ENCODE results near the gene ZNF77.
"Not testable (repeated sequence)": the region's sequence is repeated elsewhere in the genome, so short reads cannot be mapped to it uniquely, and the experiment has no call there.

Gene ZNF77

DNA sequence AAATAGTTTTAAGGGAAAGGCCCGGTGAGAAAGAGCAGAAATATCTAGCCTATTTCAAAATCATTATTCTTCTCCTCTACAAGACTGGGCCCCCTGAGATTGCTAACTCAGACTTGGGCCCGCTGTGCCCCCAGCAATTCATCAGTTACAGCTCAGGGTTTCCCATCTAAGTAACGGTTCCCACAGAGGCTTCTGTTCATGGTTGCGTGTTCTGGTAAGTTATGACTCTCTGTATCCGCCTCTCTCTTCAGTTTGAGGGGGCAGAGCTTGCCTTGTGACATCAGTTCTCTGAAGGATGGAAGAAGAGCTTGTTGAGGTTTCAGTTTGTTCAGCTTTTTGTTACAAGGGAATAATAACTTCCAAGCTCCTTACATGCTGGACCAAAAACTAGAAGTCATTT is 32.5 kb downstream of the ZNF77 start:
- no peak for DNase-seq

DNA sequence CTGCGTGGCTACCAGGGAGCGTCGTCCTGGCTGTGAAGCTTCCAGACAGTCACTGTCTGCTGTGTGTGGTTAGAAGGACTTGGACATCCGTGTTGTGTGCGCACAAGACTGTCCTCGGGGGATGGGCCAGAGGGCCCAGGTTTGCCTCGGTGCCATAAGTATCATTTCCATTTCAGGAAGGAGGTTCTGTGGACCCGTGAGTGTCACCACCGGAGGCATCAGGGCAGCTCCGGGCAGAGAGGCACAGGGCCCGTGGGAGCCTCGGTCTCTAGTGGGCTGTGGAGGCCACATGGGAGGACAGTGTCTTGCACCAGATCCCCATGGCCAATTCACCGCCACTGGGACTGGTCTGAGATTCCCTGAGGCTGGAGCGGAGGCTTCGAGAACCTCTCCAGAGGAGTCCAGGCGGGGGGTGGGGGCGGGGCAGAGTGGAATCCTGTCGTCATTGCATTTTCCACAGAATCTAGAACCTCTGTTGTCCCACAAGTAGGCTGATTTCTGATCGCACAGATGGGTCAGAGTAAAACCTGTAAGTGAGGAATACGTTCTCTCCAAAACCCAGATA is 38.1 kb downstream of the ZNF77 start:
- DNase-seq, result no peak

DNA sequence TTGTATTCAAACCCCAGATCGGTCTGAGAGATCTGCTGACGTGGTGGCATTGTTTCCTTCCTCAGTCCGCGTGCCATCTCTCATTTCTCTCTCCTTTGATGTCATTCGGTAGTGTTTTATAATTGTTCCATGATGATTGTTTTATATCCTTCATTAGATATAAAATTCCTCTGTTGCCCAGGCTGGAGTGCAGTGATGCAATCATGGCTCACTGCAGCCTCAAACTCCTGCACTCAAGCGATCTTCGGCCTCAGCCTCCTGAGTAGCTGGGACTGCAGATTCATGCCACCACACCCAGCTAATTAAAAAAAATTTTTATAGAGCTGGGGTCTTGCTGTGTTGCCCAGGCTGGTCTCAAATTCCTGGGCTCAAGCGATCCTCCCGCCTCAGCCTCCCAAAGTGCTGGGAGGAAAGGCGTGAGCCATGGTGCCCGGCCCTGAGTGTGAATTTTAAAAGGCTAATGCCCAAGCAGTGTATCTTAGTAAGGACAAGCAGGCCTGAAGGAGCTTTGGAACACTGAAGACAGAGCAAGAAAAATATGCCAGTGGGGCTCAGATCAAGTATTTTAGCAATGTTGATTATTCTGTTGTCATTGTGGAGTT is 38.8 kb downstream of the ZNF77 start:
- DNase-seq, result no peak

DNA sequence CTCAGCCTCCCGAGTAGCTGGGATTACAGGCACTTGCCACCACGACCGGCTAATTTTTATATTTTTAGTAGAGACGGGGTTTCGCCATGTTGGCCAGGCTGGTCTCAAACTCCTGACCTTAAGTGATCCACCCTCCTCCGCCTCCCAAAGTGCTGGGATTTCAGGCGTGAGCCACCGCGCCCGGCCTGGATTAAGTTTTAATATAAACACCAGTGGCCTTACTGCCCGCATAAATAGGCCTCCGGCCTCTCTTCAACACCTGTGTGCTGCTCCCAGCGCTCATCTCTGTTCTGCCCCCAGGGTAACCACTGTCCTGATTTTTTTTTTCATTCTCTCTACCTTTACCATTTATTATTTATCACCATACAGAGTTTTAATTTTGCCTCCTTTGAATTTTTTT is 41.4 kb downstream of the ZNF77 start:
- DNase-seq, result not testable (repeated sequence)

DNA sequence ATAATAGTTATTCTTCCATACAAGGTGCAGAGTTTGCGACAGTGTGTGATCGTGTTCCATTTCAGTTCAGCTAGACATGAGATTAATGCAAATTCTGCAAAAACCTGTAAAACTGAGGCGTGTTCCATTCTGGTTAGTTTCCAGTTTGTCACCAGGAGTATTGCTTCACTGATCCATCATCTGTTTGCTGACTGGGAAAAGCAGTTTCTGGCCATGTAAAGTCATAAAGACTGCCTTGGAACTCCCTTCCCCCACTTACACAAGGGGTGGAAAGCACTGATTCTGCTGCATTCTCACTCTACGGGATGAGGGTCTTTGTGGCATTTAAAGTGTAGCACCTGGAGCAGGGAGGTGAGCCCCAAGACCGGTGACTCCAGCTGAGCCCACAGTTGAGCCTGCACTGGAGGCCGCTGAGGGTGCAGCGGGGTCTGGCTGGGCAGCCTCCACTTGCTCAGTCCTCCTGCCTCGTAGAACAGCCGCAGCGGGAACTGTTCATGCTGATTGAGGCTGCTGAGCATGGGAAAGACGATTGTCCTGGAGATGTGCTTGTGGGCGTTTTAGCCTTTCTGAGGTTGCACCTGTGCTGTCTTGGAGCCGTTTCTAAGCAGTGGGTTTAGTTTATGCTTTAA is 42.1 kb downstream of the ZNF77 start:
- no peak for DNase-seq

DNA sequence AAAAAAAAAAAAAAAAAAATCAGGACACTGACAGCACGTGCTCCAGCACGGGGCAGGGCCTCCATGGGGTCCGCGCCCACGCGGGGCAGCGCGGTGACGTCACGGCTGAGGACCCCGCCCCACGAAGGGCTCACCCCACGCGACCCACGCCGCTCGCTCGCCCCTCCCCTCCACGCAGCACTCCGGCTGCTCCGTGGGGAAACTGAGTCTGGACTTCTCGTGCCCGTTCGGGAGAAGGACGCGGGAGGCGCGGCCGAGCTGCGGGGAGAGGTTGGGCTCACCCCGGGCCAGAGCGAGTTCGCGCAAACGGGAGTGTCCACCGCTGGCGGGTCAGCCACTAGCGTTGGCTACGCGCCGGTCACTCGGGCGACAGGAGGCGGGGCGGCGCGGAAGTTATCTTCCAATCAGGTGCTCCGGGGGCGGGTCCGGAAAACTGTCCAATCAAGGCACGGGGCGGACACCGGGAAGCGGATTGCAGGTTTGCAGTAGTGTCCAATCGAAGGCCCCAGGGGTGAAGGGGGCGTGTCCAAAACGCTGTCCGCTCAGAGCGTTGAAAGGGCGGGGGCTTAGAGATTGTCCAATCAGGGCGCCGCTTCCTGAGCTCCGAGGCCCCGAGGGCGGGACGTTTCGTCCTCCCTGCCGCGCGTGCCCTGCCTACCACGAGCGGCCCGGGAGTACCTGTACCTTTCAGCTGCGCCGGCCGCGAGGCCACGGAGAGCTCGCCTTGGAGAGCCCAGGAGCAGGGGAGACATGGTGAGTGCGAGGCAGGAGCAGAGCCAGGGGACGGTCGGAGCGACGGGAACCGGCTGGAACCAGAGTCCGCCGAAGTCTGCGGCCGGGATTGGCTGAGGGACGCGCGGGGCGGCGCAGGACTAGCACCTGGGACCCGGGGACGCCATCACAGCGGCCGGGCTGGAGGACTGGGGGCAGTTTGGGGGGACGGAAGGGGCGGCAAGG is 44.2 kb downstream of the ZNF77 start, which contains the start of gene ZNF57:
Gene ZNF57, plus strand, starts transcription at position 633 of the 957 bp plus-strand sequence. Its CDS starts 118 bp downstream, at position 751.
- peak; percentile 98 for DNase-seq

DNA sequence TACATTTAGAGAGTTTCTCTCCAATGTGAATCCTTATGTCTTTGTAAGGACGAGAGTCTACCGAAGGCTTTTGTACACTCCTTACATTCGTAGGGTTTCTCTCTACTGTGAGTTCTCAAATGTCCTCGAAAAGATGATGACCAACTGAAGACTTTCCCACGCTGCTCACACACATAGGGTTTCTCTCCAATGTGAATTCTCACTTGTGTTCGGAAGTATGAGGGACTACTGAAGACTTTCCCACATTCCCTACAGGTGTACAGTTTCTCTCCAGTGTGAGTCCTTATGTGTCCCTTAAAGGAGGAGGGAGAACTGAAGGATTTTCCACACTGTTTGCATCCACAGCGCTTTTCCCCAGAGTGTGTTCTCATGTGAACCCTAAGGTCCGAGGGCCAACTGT is 48.1 kb downstream of the ZNF77 start:
- no peak for DNase-seq

DNA sequence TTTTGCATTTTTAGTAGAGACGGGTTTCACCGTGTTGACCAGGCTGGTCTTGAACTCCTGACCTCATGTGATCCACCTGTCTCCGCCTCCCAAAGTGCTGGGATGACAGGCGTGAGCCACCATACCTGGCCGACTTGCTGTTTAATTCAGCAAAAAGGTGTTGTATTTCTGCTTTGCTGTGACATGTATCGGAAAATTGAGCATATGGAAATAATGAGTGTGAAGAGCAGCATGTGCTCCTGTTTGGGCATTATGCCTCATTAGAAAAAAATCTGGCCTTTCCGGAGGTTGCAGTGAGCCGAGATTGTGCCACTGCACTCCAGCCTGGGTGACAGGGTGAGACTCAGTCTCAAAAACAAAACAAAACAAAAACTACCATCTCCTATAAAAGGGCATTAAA is 54.2 kb downstream of the ZNF77 start:
- DNase-seq, result not testable (repeated sequence)

DNA sequence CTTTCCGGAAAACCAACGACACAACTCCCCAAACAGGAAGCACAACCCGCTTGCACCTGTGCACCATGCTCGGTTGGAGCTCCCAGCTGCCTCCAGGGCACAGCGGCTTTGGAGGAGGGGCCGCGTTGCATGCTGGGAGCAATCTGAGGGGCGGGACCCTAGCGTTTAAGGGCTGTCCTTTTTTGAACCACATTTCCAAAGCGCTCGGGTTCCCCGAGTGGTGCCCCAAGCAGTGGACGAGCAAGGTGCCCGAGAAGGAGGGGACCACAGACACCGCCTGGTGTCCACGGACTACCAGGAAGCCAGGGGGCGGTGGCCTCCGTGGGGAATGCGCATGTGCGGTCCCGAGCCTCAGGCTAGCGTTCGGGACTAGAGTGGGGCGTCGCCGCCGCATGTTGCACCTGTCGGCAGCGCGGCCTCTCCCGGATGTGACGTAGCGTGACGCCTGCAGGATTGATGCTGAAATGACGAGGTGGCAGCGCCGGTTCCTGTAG is 56.0 kb downstream of the ZNF77 start:
- peak; percentile 21 for DNase-seq

DNA sequence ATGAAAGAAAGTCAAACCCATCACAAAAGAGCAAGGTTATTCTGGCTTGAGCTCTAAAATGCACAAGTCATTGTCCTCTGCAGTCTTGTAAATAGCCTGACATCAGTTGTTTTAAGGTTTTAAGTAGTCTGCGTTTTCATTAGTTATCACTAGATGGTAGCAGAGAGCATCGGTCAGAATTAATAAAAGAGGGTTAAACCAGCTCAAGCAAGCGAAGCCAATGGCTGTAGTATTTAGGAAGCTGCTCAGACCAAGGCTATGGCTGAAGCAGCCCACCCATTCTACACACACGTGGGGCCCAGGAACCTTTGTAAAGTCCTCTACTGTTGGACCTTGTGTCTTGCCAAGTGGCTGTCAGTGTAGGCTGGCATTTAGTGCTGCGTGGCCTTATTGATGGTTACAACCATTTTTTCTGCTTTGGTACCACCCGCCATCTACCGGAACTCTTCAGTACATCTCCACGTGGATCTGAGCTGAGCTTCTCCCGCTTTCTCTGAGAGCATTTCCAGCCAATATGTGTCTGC is 57.3 kb downstream of the ZNF77 start:
- DNase-seq, result peak; percentile 37

DNA sequence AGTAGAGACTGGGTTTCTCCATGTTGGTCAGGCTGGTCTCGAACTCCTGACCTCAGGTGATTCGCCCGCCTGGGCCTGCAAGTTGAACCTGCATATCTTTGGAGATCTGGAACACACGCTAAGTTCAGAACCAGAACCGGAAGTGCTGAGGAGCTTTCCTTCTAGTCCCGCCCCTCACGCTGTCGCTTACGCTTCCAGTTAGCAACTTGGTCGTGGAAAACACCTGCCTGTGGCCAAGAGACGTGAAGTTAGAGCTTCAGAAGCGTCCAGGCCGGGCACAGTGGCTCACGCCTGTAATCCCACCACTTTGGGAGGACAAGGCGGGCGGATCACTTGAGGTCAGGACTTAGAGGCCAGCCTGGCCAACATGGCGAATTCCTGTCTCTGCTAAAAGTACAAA is 59.0 kb downstream of the ZNF77 start:
- DNase-seq, result no peak

DNA sequence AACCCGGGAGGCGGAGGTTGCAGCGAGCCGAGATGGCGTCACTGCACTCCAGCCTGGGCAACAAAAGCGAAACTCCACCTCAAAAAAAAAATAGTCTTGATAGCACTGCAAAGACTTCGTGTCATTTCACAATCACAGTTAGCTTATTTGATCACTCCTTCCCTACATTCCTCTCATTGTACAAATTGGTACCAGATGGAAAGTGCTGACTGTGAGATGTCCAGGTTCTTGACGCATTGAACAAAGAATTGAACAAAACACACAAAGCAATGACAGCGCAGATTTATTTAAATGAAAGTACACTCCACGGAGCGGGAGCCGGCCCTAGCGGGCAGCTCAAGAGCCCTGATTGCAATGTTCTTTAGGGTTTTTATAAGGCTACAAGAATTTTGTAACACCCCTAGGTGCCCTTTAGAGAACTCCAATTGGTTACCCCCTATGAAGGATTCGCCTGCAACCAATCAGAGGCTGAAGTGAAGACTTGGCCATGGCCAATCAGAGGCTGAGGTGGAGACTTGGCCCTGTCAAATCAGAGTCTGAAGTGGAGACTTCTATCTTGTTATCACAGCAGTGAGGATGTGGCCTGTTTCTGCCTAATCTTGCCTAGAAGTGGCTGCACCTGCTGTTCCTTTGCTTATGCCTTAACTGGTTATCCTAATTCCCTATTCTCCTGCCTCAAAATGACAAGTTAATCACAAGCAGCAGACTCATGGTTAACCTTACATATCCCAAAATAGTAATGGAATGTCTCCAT is 60.9 kb downstream of the ZNF77 start:
- DNase-seq, result no peak

Measured in activated CD4-positive, alpha-beta T cell treated with anti-CD3 and anti-CD28 coated beads, Interleukin-10, Interleukin-2, amounts not matched to agents 100 ng/mL and 50 ng/mL, durations not matched to agents 16 hours and 8 hours (primary cell).